Upper lobe of right lung (tissue), 1 donor: ENCODE data around the gene INPP5A. TPM values are rescaled to one million over a fixed set of nuclear protein-coding genes. Genes with fewer than 3 reads are reported as not detected.

Source experiments
- ATAC-seq: fragments of 200-7000 bp; cut with Tn5 transposase; one replicate; pipeline ENCODE4 v1.9.1; 2020; ENCODE audit warnings: mild to moderate bottlenecking, moderate library complexity
- DNase-seq: peaks from one replicate; pipeline ENCODE4 v3.0.0-alpha.2; 2020
- H3K27ac ChIP-seq: fragments of 200-600 bp; one replicate; pipeline ENCODE4 v1.8.0; 2022
- H3K27me3 ChIP-seq: fragments of 200-600 bp; one replicate; pipeline ENCODE4 v1.8.0; 2022; ENCODE audit warnings: mild to moderate bottlenecking
- H3K36me3 ChIP-seq: fragments of 200-600 bp; one replicate; pipeline ENCODE4 v1.8.0; 2022
- H3K4me1 ChIP-seq: fragments of 200-600 bp; one replicate; pipeline ENCODE4 v1.8.0; 2022
- H3K4me3 ChIP-seq: fragments of 200-600 bp; one replicate; pipeline ENCODE4 v1.8.0; 2022; ENCODE audit warnings: mild to moderate bottlenecking
- H3K9me3 ChIP-seq: fragments of 200-600 bp; one replicate; pipeline ENCODE4 v1.8.0; 2022
- intact Hi-C: fragments of 100-400 bp; cut with DNase I; formaldehyde crosslinking; loops from one replicate; pipeline ENCODE4 v1.11.0; 2022
- total RNA-seq: library from RNA; stranded (reverse); fragmentation: NEBNext Ultra II Directional; extraction: Animal tissue kit (Norgen Biotek cat#: 25700); gene quantifications from one replicate; pipeline ENCODE4 v1.2.1, GENCODE V29; 2021
- TF ChIP-seq, protein P1 (sequence below): fragments of 200-600 bp; IDR thresholded peaks from one replicate; pipeline ENCODE4 v1.8.0; 2022; ENCODE audit warnings: antibody characterized with exemption
- donor health status: DM: no; HTN: yes; CAD: no; lungs with severe emphysema.

INPP5A gene
- total RNA-seq, 1 donor from 2014 or later = 38.3 TPM

DNA sequence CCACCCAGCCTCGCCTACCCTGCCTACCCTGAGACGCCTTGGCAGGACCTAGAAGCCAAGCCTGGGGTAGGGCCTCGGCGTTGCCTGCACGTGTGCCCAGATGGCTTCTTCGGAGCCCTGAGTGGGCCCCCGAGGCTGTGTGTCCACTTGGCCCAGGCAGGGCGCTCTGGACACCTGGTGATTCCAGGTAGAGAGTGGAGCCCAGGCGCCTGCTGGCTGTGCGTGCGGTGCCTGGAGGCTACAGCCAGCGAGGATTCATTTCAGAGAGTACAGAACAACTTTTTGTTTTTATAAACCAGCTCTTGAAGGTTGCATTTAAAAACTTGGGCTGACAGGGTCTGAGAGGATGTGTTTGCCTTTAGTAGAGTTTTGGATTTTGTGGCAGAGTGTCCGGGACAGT lies 208.4 kb downstream of the INPP5A start:
- Histone ChIP-seq H3K27me3 (no peaks in the 10 kb centered on the region), H3K36me3 (peaks cover 11% of the 10 kb centered on the region), H3K4me1 (no peaks in the 10 kb centered on the region), H3K9me3 (no peaks in the 10 kb centered on the region), H3K27ac (no peak overlapping the region), H3K4me3 (no peak overlapping the region)
- no peak for ATAC-seq
- intact Hi-C loops = no loop called here
- DNase-seq = no peak
- TF ChIP-seq, protein P1, sequence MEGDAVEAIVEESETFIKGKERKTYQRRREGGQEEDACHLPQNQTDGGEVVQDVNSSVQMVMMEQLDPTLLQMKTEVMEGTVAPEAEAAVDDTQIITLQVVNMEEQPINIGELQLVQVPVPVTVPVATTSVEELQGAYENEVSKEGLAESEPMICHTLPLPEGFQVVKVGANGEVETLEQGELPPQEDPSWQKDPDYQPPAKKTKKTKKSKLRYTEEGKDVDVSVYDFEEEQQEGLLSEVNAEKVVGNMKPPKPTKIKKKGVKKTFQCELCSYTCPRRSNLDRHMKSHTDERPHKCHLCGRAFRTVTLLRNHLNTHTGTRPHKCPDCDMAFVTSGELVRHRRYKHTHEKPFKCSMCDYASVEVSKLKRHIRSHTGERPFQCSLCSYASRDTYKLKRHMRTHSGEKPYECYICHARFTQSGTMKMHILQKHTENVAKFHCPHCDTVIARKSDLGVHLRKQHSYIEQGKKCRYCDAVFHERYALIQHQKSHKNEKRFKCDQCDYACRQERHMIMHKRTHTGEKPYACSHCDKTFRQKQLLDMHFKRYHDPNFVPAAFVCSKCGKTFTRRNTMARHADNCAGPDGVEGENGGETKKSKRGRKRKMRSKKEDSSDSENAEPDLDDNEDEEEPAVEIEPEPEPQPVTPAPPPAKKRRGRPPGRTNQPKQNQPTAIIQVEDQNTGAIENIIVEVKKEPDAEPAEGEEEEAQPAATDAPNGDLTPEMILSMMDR = no peak

- DNase-seq (no peak), ATAC-seq (no peak)
- Histone ChIP-seq H3K9me3 (no peaks in the 10 kb centered on the region), H3K27ac (no peak overlapping the region), H3K27me3 (no peaks in the 10 kb centered on the region), H3K4me1 (no peaks in the 10 kb centered on the region), H3K4me3 (no peak overlapping the region), H3K36me3 (peaks cover 11% of the 10 kb centered on the region)
- intact Hi-C loops = no loop called here
- TF ChIP-seq, protein P1 = no peak
These were observed 208.8 kb downstream of the INPP5A start for GRCh38 chr10:132746386-132746785.

DNA sequence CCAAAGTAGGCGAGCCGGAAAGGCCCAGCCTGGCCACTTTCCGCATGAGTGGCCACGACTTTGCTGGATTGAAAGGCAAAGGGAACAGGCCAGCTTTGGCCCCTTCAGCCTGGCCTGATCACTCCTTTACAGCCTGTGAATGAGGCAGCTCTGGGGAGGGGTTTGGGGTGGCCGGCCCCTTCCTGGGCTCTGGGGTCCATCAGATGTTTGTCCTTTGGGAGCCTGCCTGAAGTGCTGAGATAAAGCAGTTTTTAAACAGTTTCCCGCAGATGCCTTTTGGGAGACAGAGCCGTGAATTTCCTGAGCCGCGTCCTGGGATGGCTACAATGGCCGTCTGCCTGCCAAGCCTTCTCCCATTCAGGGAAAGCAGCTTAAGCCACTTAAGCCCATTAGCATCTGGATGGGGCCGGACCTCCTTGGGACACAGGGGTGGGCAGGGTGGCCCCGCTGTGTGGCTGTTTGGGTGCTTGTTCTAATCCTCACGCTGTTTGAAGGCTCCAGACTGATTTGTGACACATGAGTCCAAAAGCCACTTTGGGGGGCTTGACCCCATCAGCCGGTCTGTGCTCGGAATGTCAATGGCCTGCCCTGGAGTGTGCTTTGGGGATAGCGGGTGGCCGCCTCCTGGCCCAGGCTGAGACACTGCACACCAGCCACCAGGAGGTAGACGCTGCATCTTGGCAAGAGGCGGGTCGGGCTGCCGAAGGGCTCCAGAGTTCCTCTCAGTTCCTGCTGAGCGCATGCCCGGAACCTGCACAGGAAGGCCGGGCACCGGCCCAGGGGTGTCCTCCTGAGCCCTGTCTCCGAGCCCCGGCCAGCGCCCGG lies 209.4 kb downstream of the INPP5A start:
- no peaks in the 10 kb centered on the region for H3K27me3 ChIP-seq
- no peak overlapping the region for H3K27ac ChIP-seq
- H3K9me3 ChIP-seq = no peaks in the 10 kb centered on the region
- no peak overlapping the region for H3K4me3 ChIP-seq
- H3K36me3 ChIP-seq = peaks cover 11% of the 10 kb centered on the region
- no peak for ATAC-seq
- TF ChIP-seq, protein P1 = no peak
- intact Hi-C loops = no loop called here
- DNase-seq = no peak
- H3K4me1 ChIP-seq = no peaks in the 10 kb centered on the region

DNA sequence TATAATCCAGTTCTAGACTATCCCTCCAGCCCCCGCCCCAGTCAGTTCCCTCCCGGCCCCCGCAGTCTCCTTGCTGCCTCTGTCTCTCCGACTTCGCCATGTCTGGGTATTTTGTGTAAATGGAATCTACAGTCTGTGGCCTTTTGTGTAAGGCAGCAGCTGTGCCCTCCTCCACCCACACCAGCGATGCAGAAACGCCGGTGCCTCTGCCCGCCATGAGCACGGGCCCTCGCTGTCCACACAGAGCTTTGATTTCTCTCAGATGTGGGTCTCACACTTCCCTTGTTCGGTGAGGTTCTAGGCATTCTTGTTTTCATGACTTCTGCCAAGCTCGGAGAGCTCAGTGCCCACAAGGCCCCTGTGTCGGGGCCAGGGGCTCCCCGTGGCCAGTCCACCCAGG lies 210.5 kb downstream of the INPP5A start:
- intact Hi-C loops = no loop called here
- Histone ChIP-seq H3K27ac (no peak overlapping the region), H3K4me1 (no peaks in the 10 kb centered on the region), H3K36me3 (peaks cover 11% of the 10 kb centered on the region), H3K9me3 (no peaks in the 10 kb centered on the region), H3K27me3 (no peaks in the 10 kb centered on the region), H3K4me3 (no peak overlapping the region)
- TF ChIP-seq, protein P1 = no peak
- ATAC-seq = no peak
- DNase-seq = no peak

DNA sequence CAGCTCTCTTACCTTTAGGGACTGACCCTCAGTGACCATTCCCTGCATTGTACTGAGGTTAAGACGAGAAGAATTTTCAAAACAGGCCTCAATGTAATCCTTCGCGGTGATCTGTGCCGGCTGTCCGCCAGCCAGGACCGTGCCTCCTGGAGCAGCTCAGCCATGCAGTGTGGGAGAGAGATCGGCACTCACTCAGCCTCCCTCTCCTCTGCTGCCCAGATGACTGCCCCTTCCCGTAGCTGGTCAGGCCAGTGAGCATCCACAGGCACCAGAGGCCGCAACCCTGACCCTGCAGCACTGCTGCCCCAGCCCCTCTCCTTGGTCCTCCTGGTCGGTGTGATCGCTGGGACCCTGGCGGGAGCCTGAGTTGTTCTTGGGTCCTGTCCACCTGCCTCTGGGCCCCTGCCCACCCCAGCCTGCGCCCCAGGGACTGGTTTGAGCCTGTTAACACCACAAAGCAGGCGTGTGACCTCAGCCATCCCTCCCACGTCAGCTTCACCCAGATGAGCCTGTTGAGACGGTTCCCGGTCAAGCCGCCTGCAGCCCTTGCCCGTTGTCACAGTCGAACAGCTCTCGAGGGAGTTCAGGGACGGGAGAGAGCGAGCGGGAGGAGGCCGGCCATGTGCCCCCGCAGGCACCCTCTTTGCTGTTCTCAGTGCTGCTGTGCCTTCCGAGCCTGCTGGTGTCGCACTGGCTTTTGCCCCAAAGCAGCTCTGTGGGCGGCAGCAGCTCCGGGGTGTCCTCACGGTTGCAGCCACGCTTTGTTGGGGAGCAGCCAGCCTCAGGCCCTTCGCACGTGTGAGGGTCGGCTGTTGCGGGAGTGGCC lies 211.2 kb downstream of the INPP5A start:
- peaks cover 11% of the 10 kb centered on the region for H3K36me3 ChIP-seq
- no peaks in the 10 kb centered on the region for H3K9me3 ChIP-seq
- TF ChIP-seq, protein P1 = no peak
- ATAC-seq (no peak), DNase-seq (no peak)
- no peaks in the 10 kb centered on the region for H3K4me1 ChIP-seq
- H3K27ac ChIP-seq = no peak overlapping the region
- no peaks in the 10 kb centered on the region for H3K27me3 ChIP-seq
- intact Hi-C loops = no loop called here
- H3K4me3 ChIP-seq = no peak overlapping the region
